BLaER1 (cell line): ENCODE data around the gene PBX1.

Experiments
- H3K27ac ChIP-seq: shearing (Covaris generic); formaldehyde crosslinking; 2 replicates; pipeline ENCODE4 v1.8.1; 2022
- H3K27me3 ChIP-seq: shearing (Covaris generic); formaldehyde crosslinking; 2 replicates; pipeline ENCODE4 v1.8.1; 2022
- H3K36me3 ChIP-seq: shearing (Covaris generic); formaldehyde crosslinking; 2 replicates; pipeline ENCODE4 v1.8.1; 2022
- H3K4me1 ChIP-seq: shearing (Covaris generic); formaldehyde crosslinking; 2 replicates; pipeline ENCODE4 v1.8.1; 2022
- H3K4me2 ChIP-seq: shearing (Covaris generic); formaldehyde crosslinking; 2 replicates; pipeline ENCODE4 v1.8.1; 2022
- H3K4me3 ChIP-seq: shearing (Covaris generic); formaldehyde crosslinking; 2 replicates; pipeline ENCODE4 v1.8.1; 2022
- H3K9ac ChIP-seq: shearing (Covaris generic); formaldehyde crosslinking; 2 replicates; pipeline ENCODE4 v1.8.1; 2022
- H3K9me3 ChIP-seq: shearing (Covaris generic); formaldehyde crosslinking; 2 replicates; pipeline ENCODE4 v1.8.1; 2022
- H4K20me1 ChIP-seq: shearing (Covaris generic); formaldehyde crosslinking; 2 replicates; pipeline ENCODE4 v1.8.1; 2022
- Cebpa-rat ChIP-seq: shearing (Covaris generic); IDR thresholded peaks from 2 replicates; pipeline ENCODE4 v1.8.1; 2022

Gene PBX1

DNA sequence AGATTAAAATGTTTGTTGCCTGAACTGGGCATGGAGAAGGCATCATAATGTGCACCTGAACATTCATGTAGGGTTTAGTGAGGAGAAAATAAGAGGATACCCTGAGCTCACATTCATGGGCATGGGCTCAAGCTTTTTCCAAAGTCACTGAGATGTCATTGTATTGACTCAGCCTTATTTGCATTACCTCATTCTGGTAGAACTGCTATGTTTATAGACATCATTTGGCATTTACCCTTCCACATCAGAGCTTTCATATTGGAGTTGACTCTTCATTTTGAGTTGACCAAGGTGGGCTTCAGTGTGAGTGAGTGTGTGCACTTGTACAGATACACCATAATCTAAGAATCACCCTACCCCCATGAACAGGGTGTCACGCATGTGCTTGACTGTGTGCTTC, 143.2 kb downstream of the PBX1 start:
- no peak overlapping the region for H3K4me2 ChIP-seq
- H3K4me1 ChIP-seq: no peaks in the 10 kb centered on the region
- H3K9ac ChIP-seq: no peak overlapping the region
- TF ChIP-seq Cebpa-rat: no peak
- H3K9me3 ChIP-seq: no peaks in the 10 kb centered on the region
- H3K27ac ChIP-seq: no peak overlapping the region
- H3K27me3 ChIP-seq: peaks cover 6% of the 10 kb centered on the region
- no peak overlapping the region for H3K4me3 ChIP-seq
- H3K36me3 ChIP-seq: peaks cover 89% of the 10 kb centered on the region
- H4K20me1 ChIP-seq: peaks cover 100% of the 10 kb centered on the region

DNA sequence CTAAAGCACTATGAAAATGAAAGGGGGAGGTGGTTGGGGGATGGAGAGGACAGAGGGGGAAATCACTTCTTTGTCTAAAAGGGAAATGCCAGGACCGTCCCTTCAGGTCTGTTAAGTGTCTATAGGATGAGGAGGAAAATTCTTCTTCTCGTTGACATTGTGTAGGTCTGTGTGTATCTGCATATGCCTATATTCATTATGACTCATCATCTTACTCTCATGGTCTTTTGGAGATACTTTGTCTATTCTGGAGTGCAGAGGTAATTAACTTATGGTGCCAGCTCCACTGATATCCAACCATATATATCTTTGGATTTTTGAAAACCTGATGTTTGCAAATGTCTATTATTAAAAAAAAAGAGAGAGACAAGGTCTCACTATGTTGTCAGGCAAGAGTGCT, 143.7 kb downstream of the PBX1 start:
- Histone ChIP-seq H3K9ac (no peak overlapping the region), H4K20me1 (peaks cover 100% of the 10 kb centered on the region), H3K9me3 (no peaks in the 10 kb centered on the region), H3K4me1 (no peaks in the 10 kb centered on the region), H3K4me3 (no peak overlapping the region), H3K27me3 (peaks cover 6% of the 10 kb centered on the region), H3K4me2 (no peak overlapping the region), H3K36me3 (peaks cover 91% of the 10 kb centered on the region), H3K27ac (no peak overlapping the region)
- no peak for TF ChIP-seq Cebpa-rat

DNA sequence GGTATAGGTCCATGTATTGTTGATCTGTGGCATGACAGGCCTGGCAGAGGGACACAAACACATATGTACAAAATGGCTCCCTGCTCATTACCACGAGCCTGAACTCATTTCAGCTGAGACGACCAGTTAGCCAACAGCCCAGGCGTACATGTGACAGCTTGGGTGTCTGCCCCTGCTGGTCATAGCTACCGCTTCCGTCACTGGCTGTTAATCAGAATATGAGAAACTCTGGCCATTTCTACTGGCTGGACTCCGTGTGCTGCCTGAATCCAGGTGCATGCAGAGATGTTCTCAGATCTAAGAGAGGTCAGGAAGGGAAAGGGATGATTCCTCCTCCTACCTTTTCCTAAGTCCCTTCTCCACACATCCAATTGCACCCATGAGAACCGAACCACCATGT, 144.5 kb downstream of the PBX1 start:
- H3K4me3 ChIP-seq: no peak overlapping the region
- no peak overlapping the region for H3K9ac ChIP-seq
- H3K36me3 ChIP-seq: peaks cover 91% of the 10 kb centered on the region
- no peaks in the 10 kb centered on the region for H3K9me3 ChIP-seq
- H3K4me2 ChIP-seq: no peak overlapping the region
- H3K27ac ChIP-seq: no peak overlapping the region
- peaks cover 100% of the 10 kb centered on the region for H4K20me1 ChIP-seq
- TF ChIP-seq Cebpa-rat: no peak
- peaks cover 6% of the 10 kb centered on the region for H3K27me3 ChIP-seq
- H3K4me1 ChIP-seq: no peaks in the 10 kb centered on the region

DNA sequence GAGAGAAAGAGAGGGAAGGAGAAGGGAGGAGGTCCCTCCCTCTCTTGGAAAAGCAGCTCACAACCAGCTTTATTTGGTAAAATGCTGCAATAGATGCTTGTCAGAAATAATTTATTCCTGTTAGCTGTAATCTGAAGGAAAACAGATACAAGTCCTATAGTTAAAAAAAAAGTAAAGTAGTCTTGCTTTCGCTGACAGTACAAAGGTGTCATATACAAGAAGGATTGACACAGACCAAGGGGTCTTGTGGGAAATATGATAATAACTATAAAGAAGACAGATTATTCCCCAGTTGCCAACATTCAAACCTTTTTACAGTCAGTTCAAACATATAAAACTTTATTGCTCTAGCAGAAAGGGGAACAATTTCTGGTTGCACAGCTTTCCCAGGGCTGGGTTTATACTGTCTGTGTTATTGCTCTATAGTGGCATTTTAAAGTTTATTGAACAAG, 145.0 kb downstream of the PBX1 start:
- Histone ChIP-seq H3K4me3 (no peak overlapping the region), H3K27ac (no peak overlapping the region), H3K27me3 (peaks cover 6% of the 10 kb centered on the region), H3K36me3 (peaks cover 91% of the 10 kb centered on the region), H4K20me1 (peaks cover 100% of the 10 kb centered on the region), H3K9me3 (no peaks in the 10 kb centered on the region), H3K9ac (no peak overlapping the region), H3K4me1 (no peaks in the 10 kb centered on the region), H3K4me2 (no peak overlapping the region)
- no peak for TF ChIP-seq Cebpa-rat

DNA sequence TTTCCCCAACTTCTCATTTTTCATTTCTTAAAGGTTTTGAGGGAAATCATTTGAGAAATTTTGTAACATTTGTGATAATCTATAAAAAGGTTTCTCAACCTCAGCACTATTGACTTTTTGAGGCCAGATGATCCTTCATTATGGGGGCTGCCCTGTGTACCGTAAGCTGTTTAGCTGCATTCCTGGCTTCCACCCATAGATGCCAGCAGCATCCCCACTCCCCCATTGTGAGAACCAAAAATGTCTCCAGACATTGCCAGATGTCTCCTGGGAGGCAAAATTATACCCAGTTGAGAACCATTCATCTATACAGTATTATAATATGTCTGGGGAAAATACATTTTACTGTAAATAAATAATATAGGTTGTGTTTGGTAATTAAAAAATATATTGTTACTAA, 146.0 kb downstream of the PBX1 start:
- peaks cover 91% of the 10 kb centered on the region for H3K36me3 ChIP-seq
- peaks cover 100% of the 10 kb centered on the region for H4K20me1 ChIP-seq
- no peak overlapping the region for H3K4me2 ChIP-seq
- H3K27me3 ChIP-seq: peaks cover 6% of the 10 kb centered on the region
- no peak overlapping the region for H3K9ac ChIP-seq
- no peak overlapping the region for H3K4me3 ChIP-seq
- no peaks in the 10 kb centered on the region for H3K4me1 ChIP-seq
- H3K27ac ChIP-seq: no peak overlapping the region
- no peak for TF ChIP-seq Cebpa-rat
- no peaks in the 10 kb centered on the region for H3K9me3 ChIP-seq

DNA sequence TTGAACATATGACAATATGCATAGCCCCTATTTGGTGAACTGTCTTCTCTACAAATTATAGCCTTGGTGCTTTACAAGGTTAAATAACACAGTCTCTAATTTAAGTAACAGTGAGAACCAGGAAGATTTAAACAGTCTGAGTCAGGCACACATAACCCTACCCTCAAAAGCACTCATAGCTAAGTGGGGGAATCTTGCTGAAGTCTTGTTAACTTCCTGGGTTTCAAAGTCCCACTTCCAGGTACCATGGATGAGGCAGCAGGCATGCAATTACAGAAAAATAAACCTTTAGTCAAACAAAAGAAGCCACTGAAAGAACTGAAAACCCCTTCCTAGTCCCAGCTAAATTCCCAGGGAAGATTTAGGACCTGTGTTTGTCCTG, 147.6 kb downstream of the PBX1 start:
- Histone ChIP-seq H3K27me3 (no peaks in the 10 kb centered on the region), H3K9me3 (no peaks in the 10 kb centered on the region), H4K20me1 (peaks cover 100% of the 10 kb centered on the region), H3K4me2 (no peak overlapping the region), H3K4me1 (peaks cover 9% of the 10 kb centered on the region), H3K4me3 (no peak overlapping the region), H3K9ac (no peak overlapping the region), H3K36me3 (peaks cover 91% of the 10 kb centered on the region), H3K27ac (no peak overlapping the region)
- TF ChIP-seq Cebpa-rat: no peak

DNA sequence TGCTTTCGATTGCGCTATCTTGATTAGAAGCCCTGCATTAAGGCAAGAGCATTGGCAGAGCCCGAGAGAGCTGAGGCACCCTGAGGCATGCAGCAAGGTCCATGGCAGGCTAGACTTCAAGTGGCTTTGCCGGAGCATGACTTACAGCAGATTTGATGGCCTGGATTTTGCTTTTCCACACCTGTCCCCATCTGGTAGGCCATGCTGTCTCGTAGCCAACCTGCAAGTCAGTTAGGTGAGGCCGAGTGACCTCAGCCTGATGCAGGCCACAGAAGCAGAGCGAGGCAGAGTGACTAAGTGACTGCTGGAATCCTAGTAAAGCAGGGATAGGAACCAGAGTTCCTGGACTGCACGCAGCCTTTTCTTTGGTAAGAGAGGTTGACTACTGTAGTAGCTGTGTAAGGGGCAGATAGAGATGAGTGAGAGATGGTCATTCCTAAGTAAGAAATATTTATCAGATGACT, 148.9 kb downstream of the PBX1 start:
- H3K36me3 ChIP-seq: peaks cover 91% of the 10 kb centered on the region
- H3K27ac ChIP-seq: no peak overlapping the region
- H3K9ac ChIP-seq: no peak overlapping the region

DNA sequence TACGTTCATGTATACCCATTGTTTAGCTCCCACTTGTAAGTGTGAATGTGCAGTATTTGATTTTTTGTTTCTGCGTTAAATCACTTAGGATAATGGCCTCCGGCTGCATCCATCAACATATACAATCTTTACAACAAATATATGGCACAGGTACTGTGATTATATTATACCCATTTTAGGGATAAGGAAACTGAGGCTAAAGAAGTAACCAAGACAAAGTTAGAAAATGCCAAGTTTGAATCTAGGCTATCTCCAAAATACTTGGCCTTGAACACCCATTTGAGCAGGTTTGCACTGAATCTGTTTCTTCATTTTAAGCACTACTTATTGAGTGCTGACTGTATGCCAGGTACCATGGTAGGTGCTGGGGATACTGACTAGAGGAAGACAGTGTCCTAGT, 149.6 kb downstream of the PBX1 start:
- no peak overlapping the region for H3K4me2 ChIP-seq
- H3K27me3 ChIP-seq: no peaks in the 10 kb centered on the region
- H4K20me1 ChIP-seq: peaks cover 100% of the 10 kb centered on the region
- H3K27ac ChIP-seq: no peak overlapping the region
- no peak overlapping the region for H3K9ac ChIP-seq
- TF ChIP-seq Cebpa-rat: no peak
- peaks cover 29% of the 10 kb centered on the region for H3K4me1 ChIP-seq
- H3K36me3 ChIP-seq: peaks cover 91% of the 10 kb centered on the region
- H3K9me3 ChIP-seq: no peaks in the 10 kb centered on the region
- H3K4me3 ChIP-seq: no peak overlapping the region

More for the DNA sequence above, 148.9 kb downstream of the PBX1 start:
- Histone ChIP-seq H3K4me3 (no peak overlapping the region), H4K20me1 (peaks cover 100% of the 10 kb centered on the region), H3K27me3 (no peaks in the 10 kb centered on the region), H3K9me3 (no peaks in the 10 kb centered on the region), H3K4me1 (peaks cover 22% of the 10 kb centered on the region), H3K4me2 (no peak overlapping the region)
- TF ChIP-seq Cebpa-rat: no peak

DNA sequence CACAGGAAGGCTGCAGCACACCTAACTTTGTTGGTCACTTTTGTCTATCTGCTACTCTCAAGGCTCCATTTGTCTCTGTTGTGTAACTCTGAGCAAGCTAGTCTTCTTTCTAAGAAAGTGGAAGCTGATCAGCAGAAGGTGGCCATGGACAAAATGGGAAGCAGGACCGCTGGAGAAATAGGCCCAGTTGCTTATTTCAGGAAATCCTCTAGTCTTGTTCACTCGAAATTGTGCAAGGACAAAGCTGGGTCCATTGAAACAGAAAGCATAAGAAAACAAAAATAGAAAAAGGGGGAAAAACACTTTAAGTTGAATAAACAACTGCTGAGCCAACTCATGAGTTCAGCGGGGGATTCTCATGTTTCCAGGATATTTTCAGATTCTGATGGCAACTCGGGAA, 150.1 kb downstream of the PBX1 start:
- no peaks in the 10 kb centered on the region for H3K27me3 ChIP-seq

DNA sequence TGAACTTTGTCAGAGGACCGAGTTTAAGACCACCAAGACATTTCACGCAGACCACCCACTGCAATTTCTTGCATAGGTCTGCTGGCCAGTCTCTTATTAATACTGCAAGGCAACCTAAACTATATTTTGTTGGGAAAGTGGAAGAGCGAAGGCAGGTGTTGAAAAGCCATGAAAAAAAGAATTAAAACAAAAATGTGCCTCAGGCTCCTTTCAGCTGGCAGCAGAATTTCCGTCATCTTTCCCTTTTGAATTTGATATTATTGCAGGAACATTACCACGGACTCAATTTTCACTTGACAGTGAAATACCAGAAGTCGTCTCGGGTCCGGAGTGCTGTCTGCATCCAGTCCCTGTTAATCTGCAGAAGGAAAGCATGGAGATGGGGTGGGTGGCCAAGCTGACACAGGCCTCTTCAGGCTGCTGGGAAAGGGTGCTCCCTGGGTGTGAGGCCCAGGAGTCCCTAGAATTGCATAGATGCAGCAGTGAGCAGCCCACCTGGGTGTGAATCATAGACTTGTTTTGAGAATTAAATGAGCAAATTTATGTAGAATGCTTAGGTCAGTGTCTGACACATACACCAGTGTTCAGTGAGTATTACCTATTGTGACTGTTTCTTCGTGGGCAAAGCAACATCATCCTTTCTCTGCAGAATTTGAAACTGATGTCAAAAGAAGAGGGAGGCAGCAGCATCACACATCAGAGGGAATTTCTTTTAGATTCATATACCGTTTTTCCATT, 150.7 kb downstream of the PBX1 start:
- Histone ChIP-seq H3K4me2 (no peak overlapping the region), H3K36me3 (peaks cover 94% of the 10 kb centered on the region), H3K4me1 (peaks cover 40% of the 10 kb centered on the region), H3K9me3 (no peaks in the 10 kb centered on the region), H3K4me3 (no peak overlapping the region), H4K20me1 (peaks cover 100% of the 10 kb centered on the region), H3K27me3 (no peaks in the 10 kb centered on the region), H3K27ac (no peak overlapping the region), H3K9ac (no peak overlapping the region)
- no peak for TF ChIP-seq Cebpa-rat

More for the DNA sequence above, 150.1 kb downstream of the PBX1 start:
- Histone ChIP-seq H4K20me1 (peaks cover 100% of the 10 kb centered on the region), H3K9ac (no peak overlapping the region), H3K27ac (no peak overlapping the region), H3K9me3 (no peaks in the 10 kb centered on the region), H3K4me2 (no peak overlapping the region), H3K36me3 (peaks cover 90% of the 10 kb centered on the region), H3K4me3 (no peak overlapping the region), H3K4me1 (peaks cover 34% of the 10 kb centered on the region)
- no peak for TF ChIP-seq Cebpa-rat
